T-cell (primary cell): ENCODE data around the gene LMOD2. TPM values are rescaled to one million over a fixed set of nuclear protein-coding genes. Genes with fewer than 3 reads are reported as not detected.

Experiments
- ATAC-seq, 4 experiments: fragments of 200-7000 bp in 3 of 4; fragments of 150-1000 bp in 1 of 4; cut with Tn5 transposase; replicated peaks in 1 of 4; 1 replicate in 3 of 4; 2 replicates in 1 of 4; pipeline ENCODE4 v1.10.0; 2021; ENCODE audit warnings: moderate library complexity in 3 of 4, mild to moderate bottlenecking in 2 of 4, moderate number of reproducible peaks in 1 of 4
- CTCF ChIA-PET, 2 donors: fragments of 300-600 bp; sonication (Branson Sonifier 250); formaldehyde crosslinking; loops; one replicate each; lab custom pipeline; 2022; ENCODE audit warnings: antibody characterized with exemption in 2 of 2; lab: Charles Lee
- POLR2A ChIA-PET, 2 donors: fragments of 300-600 bp; sonication (Branson Sonifier 250); formaldehyde crosslinking; loops; one replicate each; lab custom pipeline; 2022; ENCODE audit warnings: antibody characterized with exemption in 2 of 2; lab: Charles Lee
- DNase-seq, 35 experiments: peaks; one replicate each; pipeline versions ENCODE4 v3.0.0 to v3.0.0-alpha.2; 2013 to 2023
- H3K27ac ChIP-seq: one replicate; pipeline ENCODE4 v1.5.1; 2013; ENCODE audit warnings: low read length
- H3K27me3 ChIP-seq, 2 experiments: replicated peaks in 1 of 2; 1 replicate in 1 of 2; 2 replicates in 1 of 2; pipeline versions ENCODE4 v1.6.1 to v1.7.0; 2013; ENCODE audit warnings: low read length in 1 of 2, mixed read lengths in 1 of 2; ENCODE audit not compliant: control insufficient read depth in 2 of 2, insufficient read depth in 2 of 2; ENCODE audit errors: extremely low read depth in 1 of 2
- H3K36me3 ChIP-seq, 2 donors: 1 replicate in 1 of 2; 2 replicates in 1 of 2; pipeline versions ENCODE4 v1.6.1 to v1.7.0; 2013; ENCODE audit warnings: low read length in 1 of 2; ENCODE audit not compliant: control insufficient read depth in 2 of 2, insufficient read depth in 1 of 2; ENCODE audit errors: extremely low read depth in 1 of 2
- H3K4me1 ChIP-seq, 2 experiments: 1 replicate in 1 of 2; 2 replicates in 1 of 2; pipeline versions ENCODE4 v1.6.1 to v1.7.0; 2013; ENCODE audit warnings: low read length in 2 of 2, mixed read lengths in 1 of 2; ENCODE audit not compliant: insufficient read depth in 2 of 2, control insufficient read depth in 1 of 2; ENCODE audit errors: extremely low read depth in 1 of 2
- H3K4me3 ChIP-seq, 2 donors: 1 replicate in 1 of 2; 2 replicates in 1 of 2; pipeline versions ENCODE4 v1.5.1 to v1.7.0; 2013; ENCODE audit warnings: mild to moderate bottlenecking in 2 of 2, low read length in 1 of 2, moderate library complexity in 1 of 2; ENCODE audit not compliant: control insufficient read depth in 1 of 2; ENCODE audit errors: extremely low read depth in 1 of 2
- H3K9me3 ChIP-seq: 2 replicates; pipeline ENCODE4 v1.7.0; 2013
- H3K27ac Mint-ChIP-seq, 2 donors: one replicate each; pipeline ENCODE4 v1.8.0; 2020 to 2021; ENCODE audit warnings: mild to moderate bottlenecking in 2 of 2, mixed read lengths in 2 of 2
- H3K27me3 Mint-ChIP-seq, 2 donors: one replicate each; pipeline ENCODE4 v1.8.0; 2021 to 2022; ENCODE audit warnings: mixed read lengths in 2 of 2
- H3K36me3 Mint-ChIP-seq: one replicate; pipeline ENCODE4 v1.8.0; 2021; ENCODE audit warnings: mixed read lengths
- H3K4me1 Mint-ChIP-seq, 3 donors: one replicate each; pipeline ENCODE4 v1.8.0; 2020 to 2022; ENCODE audit warnings: mixed read lengths in 3 of 3, mild to moderate bottlenecking in 1 of 3
- H3K4me3 Mint-ChIP-seq, 3 donors: one replicate each; pipeline ENCODE4 v1.8.0; 2020 to 2022; ENCODE audit warnings: mild to moderate bottlenecking in 3 of 3, mixed read lengths in 3 of 3, moderate library complexity in 3 of 3
- H3K9me3 Mint-ChIP-seq, 3 donors: one replicate each; pipeline ENCODE4 v1.8.0; 2020 to 2022; ENCODE audit warnings: mixed read lengths in 3 of 3
- WGBS: methylation state at CpG from one replicate; pipeline ENCODE4 v1.1.5; 2013; ENCODE audit warnings: missing lambda C conversion rate; ENCODE audit not compliant: insufficient coverage; 5-methylcytosine and 5-hydroxymethylcytosine counted together
- total RNA-seq, 35 experiments: library from RNA in 6 of 35; stranded (reverse) in 6 of 35; fragments of 120-200 nt in 1 of 35; gene quantifications; one replicate each; pipeline versions ENCODE4 v1.2.1 to v1.2.4 and lab custom pipeline; 2013 to 2026

LMOD2 gene
- total RNA-seq, 5 donors from 2014 or later (not counting 1 experiment from before 2014, with no cell fraction given) = not detected

GRCh38 chr7:123635551-123636359 is 19.9 kb upstream of the LMOD2 start:
- ChIA-PET POLR2A (interaction anchor here (0.6 to 0.7 kb wide), 2 partner anchors 241 to 1394 kb away, joined by 3 to 5 read pairs; no protein-coding TSS in a partner anchor), CTCF (interaction anchor here (0.6 to 1.5 kb wide), 5 partner anchors 8 to 1220 kb away, joined by 3 to 16 read pairs (median 4); no protein-coding TSS in a partner anchor)
- Mint-ChIP-seq H3K36me3 (no peaks in the 10 kb centered on the region), H3K27me3 (peaks cover 18 to 22% of the 10 kb centered on the region in 2 donors), H3K4me3 (no peak overlapping the region), H3K9me3 (no peaks in the 10 kb centered on the region), H3K27ac (no peak overlapping the region), H3K4me1 (no peaks in the 10 kb centered on the region)
- DNase-seq = peak in 1 of 35 experiments; percentile 24
- H3K9me3 ChIP-seq = no peaks in the 10 kb centered on the region
- H3K36me3 ChIP-seq = no peaks in the 10 kb centered on the region
- no peak for ATAC-seq
- no peak overlapping the region for H3K4me3 ChIP-seq
- no CpG with 5 or more reads among the region's 4 CpGs for WGBS
- no peaks in the 10 kb centered on the region for H3K4me1 ChIP-seq
- no peaks in the 10 kb centered on the region for H3K27me3 ChIP-seq
- H3K27ac ChIP-seq = no peak overlapping the region

- ATAC-seq (no peak), DNase-seq (no peak)
- Histone ChIP-seq H3K36me3 (no peaks in the 10 kb centered on the region), H3K27me3 (no peaks in the 10 kb centered on the region), H3K4me1 (no peaks in the 10 kb centered on the region), H3K9me3 (no peaks in the 10 kb centered on the region), H3K4me3 (no peak overlapping the region), H3K27ac (no peak overlapping the region)
- Mint-ChIP-seq H3K4me1 (no peaks in the 10 kb centered on the region), H3K36me3 (no peaks in the 10 kb centered on the region), H3K27ac (no peak overlapping the region), H3K4me3 (no peak overlapping the region), H3K27me3 (peaks cover 18 to 22% of the 10 kb centered on the region in 2 donors), H3K9me3 (no peaks in the 10 kb centered on the region)
- WGBS = 70% methylated on average over 3 of the region's 3 CpGs
- CTCF ChIA-PET = interaction anchor here (0.9 to 1.5 kb wide), 4 partner anchors 12 to 231 kb away, joined by 3 to 4 read pairs (median 4); no protein-coding TSS in a partner anchor
- POLR2A ChIA-PET = interaction anchor here in 1 of 2 donors (0.5 to 1.2 kb wide), 2 partner anchors 11 to 12 kb away, joined by 3 to 4 read pairs; no protein-coding TSS in a partner anchor
Observed at GRCh38 chr7:123637203-123637602, 18.5 kb upstream of the LMOD2 start.

- ChIA-PET CTCF (interaction anchor here in 1 of 2 donors (1.4 kb wide), 1 partner anchor 11 kb away, joined by 4 read pairs; no protein-coding TSS in a partner anchor), POLR2A (no interaction called here)
- Mint-ChIP-seq H3K4me3 (no peak overlapping the region), H3K4me1 (no peaks in the 10 kb centered on the region), H3K27me3 (peaks cover 18 to 25% of the 10 kb centered on the region in 2 donors), H3K27ac (no peak overlapping the region), H3K9me3 (no peaks in the 10 kb centered on the region), H3K36me3 (no peaks in the 10 kb centered on the region)
- no peak overlapping the region for H3K27ac ChIP-seq
- H3K4me3 ChIP-seq = no peak overlapping the region
- H3K9me3 ChIP-seq = no peaks in the 10 kb centered on the region
- DNase-seq = no peak
- ATAC-seq = no peak
- H3K36me3 ChIP-seq = no peaks in the 10 kb centered on the region
- H3K4me1 ChIP-seq = no peaks in the 10 kb centered on the region
- WGBS = 100% methylated on average over 1 of the region's 2 CpGs
- H3K27me3 ChIP-seq = no peaks in the 10 kb centered on the region
Observed at GRCh38 chr7:123637878-123638277, 17.8 kb upstream of the LMOD2 start.

- H3K27me3 ChIP-seq = no peaks in the 10 kb centered on the region
- H3K36me3 Mint-ChIP-seq = no peaks in the 10 kb centered on the region
- no peaks in the 10 kb centered on the region for H3K4me1 Mint-ChIP-seq
- no peaks in the 10 kb centered on the region for H3K4me1 ChIP-seq
- H3K36me3 ChIP-seq = no peaks in the 10 kb centered on the region
- POLR2A ChIA-PET = no interaction called here
- H3K27ac Mint-ChIP-seq = no peak overlapping the region
- WGBS = no CpG with 5 or more reads among the region's 2 CpGs
- ATAC-seq = no peak
- no peak overlapping the region for H3K4me3 Mint-ChIP-seq
- no peak for DNase-seq
- H3K9me3 Mint-ChIP-seq = no peaks in the 10 kb centered on the region
- no peaks in the 10 kb centered on the region for H3K9me3 ChIP-seq
- H3K27ac ChIP-seq = no peak overlapping the region
- peaks cover 26 to 35% of the 10 kb centered on the region in 2 donors for H3K27me3 Mint-ChIP-seq
- CTCF ChIA-PET = no interaction called here
- H3K4me3 ChIP-seq = no peak overlapping the region
Observed at GRCh38 chr7:123639631-123640030, 16.0 kb upstream of the LMOD2 start.

DNA sequence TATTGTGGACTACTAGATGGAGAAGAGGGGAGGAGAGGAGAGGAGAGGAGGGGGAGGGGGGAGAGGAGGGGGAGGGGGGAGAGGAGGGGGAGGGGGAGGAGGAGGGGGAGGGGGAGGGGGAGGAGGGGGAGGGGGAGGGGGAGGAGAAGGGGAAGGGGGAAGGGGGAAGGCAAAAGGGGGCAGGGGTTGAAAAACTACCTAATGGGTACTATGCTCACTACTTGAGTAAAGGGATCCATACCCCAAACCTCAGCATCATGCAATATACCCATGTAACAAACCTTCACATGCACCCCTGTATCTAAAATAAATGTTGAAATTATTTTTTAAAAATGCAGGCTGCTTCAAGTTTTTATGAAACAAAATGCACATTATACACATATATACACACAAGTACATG is 15.1 kb upstream of the LMOD2 start:
- ATAC-seq (no peak), DNase-seq (no peak)
- H3K9me3 Mint-ChIP-seq = no peaks in the 10 kb centered on the region
- no peak overlapping the region for H3K27ac ChIP-seq
- no peaks in the 10 kb centered on the region for H3K4me1 ChIP-seq
- peaks cover 30 to 40% of the 10 kb centered on the region in 2 donors for H3K27me3 Mint-ChIP-seq
- no peak overlapping the region for H3K4me3 ChIP-seq
- H3K4me1 Mint-ChIP-seq = no peaks in the 10 kb centered on the region
- no peaks in the 10 kb centered on the region for H3K36me3 ChIP-seq
- no peak overlapping the region for H3K4me3 Mint-ChIP-seq
- no peaks in the 10 kb centered on the region for H3K27me3 ChIP-seq
- H3K9me3 ChIP-seq = no peaks in the 10 kb centered on the region
- H3K36me3 Mint-ChIP-seq = no peaks in the 10 kb centered on the region
- CTCF ChIA-PET = no interaction called here
- POLR2A ChIA-PET = no interaction called here
- no peak overlapping the region for H3K27ac Mint-ChIP-seq

GRCh38 chr7:123641901-123642300 is 13.8 kb upstream of the LMOD2 start:
- WGBS = 73% methylated on average over 2 of the region's 5 CpGs
- no peaks in the 10 kb centered on the region for H3K36me3 ChIP-seq
- H3K9me3 ChIP-seq = no peaks in the 10 kb centered on the region
- ATAC-seq (no peak), DNase-seq (no peak)
- H3K27ac ChIP-seq = no peak overlapping the region
- Mint-ChIP-seq H3K27me3 (peaks cover 33 to 49% of the 10 kb centered on the region in 2 donors), H3K36me3 (no peaks in the 10 kb centered on the region), H3K27ac (no peak overlapping the region), H3K4me1 (no peaks in the 10 kb centered on the region), H3K4me3 (no peak overlapping the region), H3K9me3 (no peaks in the 10 kb centered on the region)
- ChIA-PET CTCF (no interaction called here), POLR2A (no interaction called here)
- H3K27me3 ChIP-seq = no peaks in the 10 kb centered on the region
- H3K4me3 ChIP-seq = no peak overlapping the region
- H3K4me1 ChIP-seq = no peaks in the 10 kb centered on the region
